Uterus (tissue), 2 donors: ENCODE data around the gene OR2A5.

Experiments
- CTCF ChIP-seq, 4 experiments: fragments of 200-600 bp in 2 of 4; fragments of 450-650 bp in 2 of 4; sonication (generic) in 2 of 4; IDR thresholded peaks; one replicate each; pipeline ENCODE4 v1.5.1; 2016 to 2019; ENCODE audit warnings: antibody characterized with exemption in 4 of 4, mild to moderate bottlenecking in 2 of 4, moderate library complexity in 1 of 4
- POLR2A ChIP-seq, 2 donors: fragments of 450-650 bp; IDR thresholded peaks; one replicate each; pipeline ENCODE4 v1.6.1; 2016; ENCODE audit warnings: antibody characterized with exemption in 2 of 2, mild to moderate bottlenecking in 1 of 2, moderate library complexity in 1 of 2

GRCh38 chr7:144027974-144028373 is 20.8 kb upstream of the OR2A5 start:
- no peak for TF ChIP-seq CTCF (IDR thresholded peaks at IDR 0.05)
- no peak for TF ChIP-seq POLR2A (IDR thresholded peaks at IDR 0.05)
